DOHH2 (cell line): Measurements from ENCODE around the gene UBTD1.
A peak's percentile ranks its signal among the peaks of the same experiment; 100 is the strongest.

Experiments
- H3F3A ChIP-seq: fragments of 200-600 bp; sonication (generic), shearing (Covaris generic); 2 replicates; pipeline ENCODE4 v1.6.0; 2016; ENCODE audit warnings: antibody characterized with exemption, mild to moderate bottlenecking; ENCODE audit not compliant: control insufficient read depth, insufficient read depth
- H3K27ac ChIP-seq: fragments of 200-600 bp; sonication (generic); 2 replicates; pipeline ENCODE4 v1.5.1; 2014; ENCODE audit warnings: low read depth, mild to moderate bottlenecking, low read length, moderate library complexity
- H3K27me3 ChIP-seq: fragments of 200-600 bp; sonication (generic); 2 replicates; pipeline ENCODE4 v1.6.1; 2014; ENCODE audit warnings: mild to moderate bottlenecking, low read length, mixed read lengths; ENCODE audit not compliant: control insufficient read depth
- H3K36me3 ChIP-seq: fragments of 200-600 bp; sonication (generic); 2 replicates; pipeline ENCODE4 v1.6.1; 2014; ENCODE audit warnings: mild to moderate bottlenecking, low read length, moderate library complexity, mixed read lengths; ENCODE audit not compliant: control insufficient read depth
- H3K4me1 ChIP-seq: fragments of 200-600 bp; sonication (generic); 2 replicates; pipeline ENCODE4 v1.6.1; 2014; ENCODE audit warnings: mild to moderate bottlenecking, low read length, mixed read lengths; ENCODE audit not compliant: control insufficient read depth
- H3K4me2 ChIP-seq: fragments of 200-600 bp; sonication (generic); 2 replicates; pipeline ENCODE4 v1.6.0; 2014; ENCODE audit warnings: mild to moderate bottlenecking, low read length, moderate library complexity
- H3K4me3 ChIP-seq: fragments of 200-600 bp; sonication (generic); 2 replicates; pipeline ENCODE4 v1.5.1; 2014; ENCODE audit warnings: mild to moderate bottlenecking, low read length, mixed read lengths
- H3K79me2 ChIP-seq: fragments of 200-600 bp; sonication (generic); 2 replicates; pipeline ENCODE4 v1.6.1; 2014; ENCODE audit warnings: mild to moderate bottlenecking, low read length, mixed read lengths; ENCODE audit not compliant: control insufficient read depth
- H3K9me2 ChIP-seq: fragments of 200-600 bp; sonication (generic); replicated peaks from 2 replicates; pipeline ENCODE4 v1.6.1; 2014; ENCODE audit warnings: mild to moderate bottlenecking, low read length, mixed read lengths; ENCODE audit not compliant: control insufficient read depth
- H3K9me3 ChIP-seq: fragments of 200-600 bp; sonication (generic); 2 replicates; pipeline ENCODE4 v1.6.1; 2014; ENCODE audit warnings: antibody characterized with exemption, low read length, mixed read lengths; ENCODE audit not compliant: control insufficient read depth, insufficient read depth
- H4K20me1 ChIP-seq: fragments of 200-600 bp; sonication (generic); 2 replicates; pipeline ENCODE4 v1.6.0; 2014; ENCODE audit warnings: low read depth, mild to moderate bottlenecking, antibody characterized with exemption, low read length, moderate library complexity; ENCODE audit not compliant: control insufficient read depth, insufficient read depth
- CTCF ChIP-seq: fragments of 200-600 bp; sonication (generic); IDR thresholded peaks from one replicate; pipeline ENCODE4 v1.5.1; 2014; ENCODE audit warnings: antibody characterized with exemption, mild to moderate bottlenecking, low read depth, low read length; ENCODE audit not compliant: poor library complexity, severe bottlenecking
- EZH2phosphoT487 ChIP-seq: fragments of 200-600 bp; sonication (generic); IDR thresholded peaks from 2 replicates; pipeline ENCODE4 v1.6.1; 2017; ENCODE audit warnings: borderline replicate concordance, mild to moderate bottlenecking, antibody characterized with exemption, low read length, moderate library complexity, mixed read lengths

The UBTD1 gene

GRCh38 chr10:97611473-97611872, 112.7 kb downstream of the UBTD1 start:
- H3K9me3 ChIP-seq, result no peaks in the 10 kb centered on the region
- H3F3A ChIP-seq, result no peaks in the 10 kb centered on the region
- no peaks in the 10 kb centered on the region for H3K4me1 ChIP-seq
- H3K27ac ChIP-seq, result no peak overlapping the region
- no peaks in the 10 kb centered on the region for H3K9me2 ChIP-seq
- H3K79me2 ChIP-seq, result no peaks in the 10 kb centered on the region
- no peak overlapping the region for H3K4me3 ChIP-seq
- H3K27me3 ChIP-seq, result no peaks in the 10 kb centered on the region
- H4K20me1 ChIP-seq, result no peaks in the 10 kb centered on the region
- no peaks in the 10 kb centered on the region for H3K36me3 ChIP-seq
- no peak overlapping the region for H3K4me2 ChIP-seq
- TF ChIP-seq CTCF (no peak), EZH2phosphoT487 (no peak)

- TF ChIP-seq EZH2phosphoT487 (no peak), CTCF (peak; percentile 20)
- H3K9me3 ChIP-seq, result no peaks in the 10 kb centered on the region
- H4K20me1 ChIP-seq, result no peaks in the 10 kb centered on the region
- no peaks in the 10 kb centered on the region for H3K79me2 ChIP-seq
- no peaks in the 10 kb centered on the region for H3F3A ChIP-seq
- H3K27ac ChIP-seq, result no peak overlapping the region
- no peaks in the 10 kb centered on the region for H3K9me2 ChIP-seq
- H3K4me3 ChIP-seq, result no peak overlapping the region
- no peaks in the 10 kb centered on the region for H3K27me3 ChIP-seq
- H3K4me2 ChIP-seq, result no peak overlapping the region
- H3K4me1 ChIP-seq, result no peaks in the 10 kb centered on the region
- H3K36me3 ChIP-seq, result no peaks in the 10 kb centered on the region
These were observed 113.7 kb downstream of the UBTD1 start for GRCh38 chr10:97612386-97612785.

- Histone ChIP-seq H4K20me1 (no peaks in the 10 kb centered on the region), H3K27me3 (no peaks in the 10 kb centered on the region), H3K36me3 (no peaks in the 10 kb centered on the region), H3K4me2 (no peak overlapping the region), H3F3A (no peaks in the 10 kb centered on the region), H3K27ac (no peak overlapping the region), H3K4me1 (no peaks in the 10 kb centered on the region), H3K79me2 (no peaks in the 10 kb centered on the region), H3K4me3 (no peak overlapping the region), H3K9me2 (no peaks in the 10 kb centered on the region), H3K9me3 (no peaks in the 10 kb centered on the region)
- no peak for TF ChIP-seq EZH2phosphoT487
- no peak for TF ChIP-seq CTCF
These were observed 119.6 kb downstream of the UBTD1 start for GRCh38 chr10:97618285-97618684.

GRCh38 chr10:97618733-97619132, 120.0 kb downstream of the UBTD1 start:
- Histone ChIP-seq H3K27ac (no peak overlapping the region), H3K4me2 (no peak overlapping the region), H4K20me1 (no peaks in the 10 kb centered on the region), H3K9me2 (no peaks in the 10 kb centered on the region), H3K4me3 (no peak overlapping the region), H3K36me3 (no peaks in the 10 kb centered on the region), H3K4me1 (no peaks in the 10 kb centered on the region), H3K27me3 (no peaks in the 10 kb centered on the region), H3F3A (no peaks in the 10 kb centered on the region), H3K9me3 (no peaks in the 10 kb centered on the region), H3K79me2 (no peaks in the 10 kb centered on the region)
- no peak for TF ChIP-seq CTCF
